ENCODE measurements around the gene NT5DC1.

NT5DC1 gene

GRCh38 chr6:116100419-116101301 lies at the start of gene NT5DC1 (continued):
- peak; percentile 94 for TF ChIP-seq ZNF324 (tag by site-specific recombination; IDR thresholded peaks at IDR 0.05)
- TF ChIP-seq ZNF596 (tag by site-specific recombination; IDR thresholded peaks at IDR 0.05), result peak; percentile 58; the same call in 1 of the 2 replicates
- TF ChIP-seq, protein P1, sequence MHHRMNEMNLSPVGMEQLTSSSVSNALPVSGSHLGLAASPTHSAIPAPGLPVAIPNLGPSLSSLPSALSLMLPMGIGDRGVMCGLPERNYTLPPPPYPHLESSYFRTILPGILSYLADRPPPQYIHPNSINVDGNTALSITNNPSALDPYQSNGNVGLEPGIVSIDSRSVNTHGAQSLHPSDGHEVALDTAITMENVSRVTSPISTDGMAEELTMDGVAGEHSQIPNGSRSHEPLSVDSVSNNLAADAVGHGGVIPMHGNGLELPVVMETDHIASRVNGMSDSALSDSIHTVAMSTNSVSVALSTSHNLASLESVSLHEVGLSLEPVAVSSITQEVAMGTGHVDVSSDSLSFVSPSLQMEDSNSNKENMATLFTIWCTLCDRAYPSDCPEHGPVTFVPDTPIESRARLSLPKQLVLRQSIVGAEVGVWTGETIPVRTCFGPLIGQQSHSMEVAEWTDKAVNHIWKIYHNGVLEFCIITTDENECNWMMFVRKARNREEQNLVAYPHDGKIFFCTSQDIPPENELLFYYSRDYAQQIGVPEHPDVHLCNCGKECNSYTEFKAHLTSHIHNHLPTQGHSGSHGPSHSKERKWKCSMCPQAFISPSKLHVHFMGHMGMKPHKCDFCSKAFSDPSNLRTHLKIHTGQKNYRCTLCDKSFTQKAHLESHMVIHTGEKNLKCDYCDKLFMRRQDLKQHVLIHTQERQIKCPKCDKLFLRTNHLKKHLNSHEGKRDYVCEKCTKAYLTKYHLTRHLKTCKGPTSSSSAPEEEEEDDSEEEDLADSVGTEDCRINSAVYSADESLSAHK (tag by site-specific recombination; IDR thresholded peaks at IDR 0.05), result no peak
- TF ChIP-seq ZNF521 (tag by site-specific recombination; IDR thresholded peaks at IDR 0.05), result no peak
- TF ChIP-seq ZNF76 (tag by site-specific recombination; IDR thresholded peaks at IDR 0.05; ENCODE audit: borderline replicate concordance, low read depth), result peak; percentile 68; the same call in 1 of the 2 replicates
- peak; percentile 72 for TF ChIP-seq ZNF239 (tag by site-specific recombination; IDR thresholded peaks at IDR 0.05)
- TF ChIP-seq ZXDB (tag by site-specific recombination; IDR thresholded peaks at IDR 0.05), result peak; percentile 90
- TF ChIP-seq ZNF776 (tag by site-specific recombination; IDR thresholded peaks at IDR 0.05; ENCODE audit: borderline replicate concordance), result no peak

DNA sequence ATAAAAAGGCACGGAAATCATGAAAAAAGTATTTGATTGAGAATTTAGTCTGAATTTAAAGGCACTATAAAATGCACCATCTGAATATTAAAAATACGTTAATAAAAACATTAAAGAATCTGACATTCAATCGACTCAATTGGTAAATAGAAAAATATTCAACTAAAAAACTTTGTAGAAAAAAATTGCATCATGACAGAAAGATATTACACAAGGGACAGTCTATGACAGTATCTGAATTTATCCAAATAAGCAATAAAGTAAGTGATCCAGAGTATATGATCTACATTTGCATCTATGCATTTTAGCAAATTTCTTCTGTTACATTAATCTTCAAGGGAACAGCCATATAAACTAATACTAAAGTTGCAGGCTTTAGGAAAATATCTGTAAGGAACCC lies 49.4 kb upstream of the NT5DC1 start:
- no peaks in the 10 kb centered on the region for H3K4me1 ChIP-seq (ENCODE audit: control insufficient read depth, insufficient read depth, low read length)
- no peak overlapping the region for H3K27ac ChIP-seq (ENCODE audit: extremely low read depth, low read depth, low read length)
- H3K9me3 ChIP-seq (ENCODE audit: control insufficient read depth, insufficient read depth, low read depth, low read length), result no peaks in the 10 kb centered on the region
- ChIA-PET POLR2A (no interaction called here), CTCF (no interaction called here)
- TF ChIP-seq GLIS1 (tag by site-specific recombination; IDR thresholded peaks at IDR 0.05) (no peak), ZSCAN30 (tag by site-specific recombination; IDR thresholded peaks at IDR 0.05) (no peak), ZFHX2 (tag by site-specific recombination; conservative IDR thresholded peaks at IDR 0.05) (no peak)
- no peaks in the 10 kb centered on the region for H3K36me3 ChIP-seq (ENCODE audit: control insufficient read depth in 2 of 2, insufficient read depth in 1 of 2, low read length in 2 of 2)
- H3K4me3 ChIP-seq (ENCODE audit: low read depth, low read length), result no peak overlapping the region

DNA sequence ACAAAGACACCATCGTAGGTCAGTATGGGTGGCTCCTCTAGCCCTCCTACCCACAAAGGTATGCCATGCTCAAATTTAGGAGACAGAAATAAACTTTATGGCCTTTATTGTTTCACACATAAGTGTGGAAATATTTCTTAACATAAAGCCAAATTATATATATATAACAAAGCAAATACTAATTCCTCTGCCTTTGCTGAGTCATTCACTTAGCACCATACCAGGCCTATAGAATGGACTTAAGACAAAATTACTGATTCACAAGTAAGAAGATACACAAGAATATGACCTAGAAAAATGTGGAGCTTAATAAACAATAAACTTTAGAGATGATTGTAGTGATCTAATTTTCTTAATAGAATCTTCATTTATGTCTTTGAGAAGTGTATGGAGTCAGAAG lies 45.1 kb upstream of the NT5DC1 start:
- H3K27ac ChIP-seq (ENCODE audit: extremely low read depth, low read depth, low read length), result no peak overlapping the region

More for the DNA sequence above, 45.1 kb upstream of the NT5DC1 start:
- H3K9me3 ChIP-seq (ENCODE audit: control insufficient read depth, insufficient read depth, low read depth, low read length), result no peaks in the 10 kb centered on the region
- H3K4me3 ChIP-seq (ENCODE audit: low read depth, low read length), result no peak overlapping the region
- ChIA-PET CTCF (no interaction called here), POLR2A (no interaction called here)
- H3K36me3 ChIP-seq (ENCODE audit: control insufficient read depth in 2 of 2, insufficient read depth in 1 of 2, low read length in 2 of 2), result no peaks in the 10 kb centered on the region
- TF ChIP-seq ZNF600 (tag by site-specific recombination; IDR thresholded peaks at IDR 0.05), result no peak
- TF ChIP-seq ZNF16 (tag by site-specific recombination; IDR thresholded peaks at IDR 0.05; ENCODE audit: low read depth), result no peak
- TF ChIP-seq GLI2 (tag by site-specific recombination; IDR thresholded peaks at IDR 0.05; ENCODE audit: borderline replicate concordance, low read depth), result no peak
- TF ChIP-seq, protein P2, sequence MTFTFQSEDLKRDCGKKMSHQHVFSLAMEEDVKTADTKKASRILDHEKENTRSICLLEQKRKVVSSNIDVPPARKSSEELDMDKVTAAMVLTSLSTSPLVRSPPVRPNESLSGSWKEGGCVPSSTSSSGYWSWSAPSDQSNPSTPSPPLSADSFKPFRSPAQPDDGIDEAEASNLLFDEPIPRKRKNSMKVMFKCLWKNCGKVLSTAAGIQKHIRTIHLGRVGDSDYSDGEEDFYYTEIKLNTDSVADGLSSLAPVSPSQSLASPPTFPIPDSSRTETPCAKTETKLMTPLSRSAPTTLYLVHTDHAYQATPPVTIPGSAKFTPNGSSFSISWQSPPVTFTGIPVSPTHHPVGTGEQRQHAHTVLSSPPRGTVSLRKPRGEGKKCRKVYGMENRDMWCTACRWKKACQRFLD (tag by site-specific recombination; IDR thresholded peaks at IDR 0.05), result no peak
- TF ChIP-seq PRDM1 (tag by site-specific recombination; IDR thresholded peaks at IDR 0.05), result no peak
- no peak for TF ChIP-seq ZNF248 (tag by site-specific recombination; IDR thresholded peaks at IDR 0.05)
- TF ChIP-seq ZNF518A (tag by site-specific recombination; conservative IDR thresholded peaks at IDR 0.05; ENCODE audit: low read depth), result no peak
- no peak for TF ChIP-seq ZNF169 (tag by site-specific recombination; IDR thresholded peaks at IDR 0.05)
- TF ChIP-seq HOXA7 (CRISPR knock-in tag; IDR thresholded peaks at IDR 0.05; ENCODE audit: borderline replicate concordance), result no peak
- TF ChIP-seq ZNF48 (tag by site-specific recombination; IDR thresholded peaks at IDR 0.05), result no peak
- no peak for TF ChIP-seq OSR2 (tag by site-specific recombination; IDR thresholded peaks at IDR 0.05)
- no peak for TF ChIP-seq ZNF24 (tag by site-specific recombination; IDR thresholded peaks at IDR 0.05)
- no peak for TF ChIP-seq KLF9 (tag by site-specific recombination; IDR thresholded peaks at IDR 0.05; ENCODE audit: low read depth)
- TF ChIP-seq ZNF184 (tag by site-specific recombination; IDR thresholded peaks at IDR 0.05), result no peak
- no peaks in the 10 kb centered on the region for H3K4me1 ChIP-seq (ENCODE audit: control insufficient read depth, insufficient read depth, low read length)
